HepG2 (cell line): ENCODE measurements around the gene CEP76. TPM values are rescaled to one million over a fixed set of nuclear protein-coding genes. Genes with fewer than 3 reads are reported as not detected.

Experiments
- AHR ChIP-seq: IDR thresholded peaks from 2 replicates; pipeline ENCODE4 v1.6.1; 2018; ENCODE audit warnings: missing genetic modification reagents, missing compliant biosample characterization
- EZH2 ChIP-seq: conservative IDR thresholded peaks from 2 replicates; pipeline ENCODE4 v1.6.1; 2012; ENCODE audit warnings: mild to moderate bottlenecking, low read depth, low read length, moderate library complexity
- FOXJ3 ChIP-seq: sonication (generic); formaldehyde crosslinking; IDR thresholded peaks from 2 replicates; pipeline ENCODE4 v1.4.0; 2020; ENCODE audit warnings: missing genetic modification reagents, mild to moderate bottlenecking, borderline replicate concordance
- GABPB1 ChIP-seq: IDR thresholded peaks from 2 replicates; pipeline ENCODE4 v1.6.1; 2016; ENCODE audit warnings: mild to moderate bottlenecking, missing genetic modification reagents, moderate library complexity, missing compliant biosample characterization
- HES4 ChIP-seq: sonication (generic); formaldehyde crosslinking; IDR thresholded peaks from 2 replicates; pipeline ENCODE4 v1.9.0; 2021; ENCODE audit warnings: mild to moderate bottlenecking, missing genetic modification reagents, borderline replicate concordance
- MTA3 ChIP-seq: sonication (generic); formaldehyde crosslinking; IDR thresholded peaks from 2 replicates; pipeline ENCODE4 v1.4.0; 2020; ENCODE audit warnings: missing genetic modification reagents
- PCBP2 ChIP-seq: fragments of 200-400 bp; formaldehyde crosslinking; optimal IDR thresholded peaks from 2 replicates; pipeline ENCODE3; 2018; ENCODE audit warnings: low read length, low read depth; ENCODE audit not compliant: poor library complexity, severe bottlenecking
- REL ChIP-seq: sonication (generic); formaldehyde crosslinking; conservative IDR thresholded peaks from 2 replicates; pipeline ENCODE4 v1.8.0; 2022; ENCODE audit warnings: mild to moderate bottlenecking, missing genetic modification reagents, moderate library complexity
- TGIF2 ChIP-seq: IDR thresholded peaks from 2 replicates; pipeline ENCODE4 v1.6.1; 2016; ENCODE audit warnings: control low read depth, missing compliant biosample characterization
- ZFP1 ChIP-seq: IDR thresholded peaks from 2 replicates; pipeline ENCODE4 v1.6.1; 2016
- ZMYM4 ChIP-seq: sonication (generic); formaldehyde crosslinking; IDR thresholded peaks from 2 replicates; pipeline ENCODE4 v1.8.1; 2023; ENCODE audit warnings: mild to moderate bottlenecking, missing genetic modification reagents
- ZNF225 ChIP-seq: sonication (generic); formaldehyde crosslinking; IDR thresholded peaks from 2 replicates; pipeline ENCODE4 v1.4.0; 2020; ENCODE audit warnings: mild to moderate bottlenecking, missing genetic modification reagents
- ZNF446 ChIP-seq: sonication (generic); formaldehyde crosslinking; IDR thresholded peaks from 2 replicates; pipeline ENCODE4 v1.5.0; 2020; ENCODE audit warnings: mild to moderate bottlenecking, missing genetic modification reagents
- ZNF713 ChIP-seq: sonication (generic); formaldehyde crosslinking; IDR thresholded peaks from 2 replicates; pipeline ENCODE4 v1.4.0; 2020; ENCODE audit warnings: mild to moderate bottlenecking, missing genetic modification reagents
- ZNF746 ChIP-seq: sonication (generic); formaldehyde crosslinking; IDR thresholded peaks from 2 replicates; pipeline ENCODE4 v1.8.0; 2022; ENCODE audit warnings: mild to moderate bottlenecking, missing genetic modification reagents
- polyA plus RNA-seq, 8 experiments: library from polyadenylated mRNA; depleted of rRNA in 3 of 8; stranded (reverse) in 7 of 8; unstranded in 1 of 8; fragments of >200 nt; fragmentation: Illumina TruSeq in 4 of 8; extraction: Trizol in 4 of 8; gene quantifications; 2 replicates each; pipeline versions ENCODE4 v1.2.1 to v1.2.3, GENCODE V29; 2011 to 2016; ENCODE audit warnings: low read depth in 4 of 8, missing spikeins in 1 of 8, mixed read lengths in 1 of 8; ENCODE audit not compliant: insufficient read depth in 1 of 8
- total RNA-seq, 5 experiments: library from RNA; depleted of rRNA; stranded (reverse); fragments of >200 nt; fragmentation: Illumina TruSeq; extraction: Trizol; gene quantifications; 2 replicates each; pipeline ENCODE4 v1.2.3, GENCODE V29; 2016; ENCODE audit warnings: low read depth in 1 of 5
- TF ChIP-seq, protein P1 (sequence below): sonication (generic); formaldehyde crosslinking; IDR thresholded peaks from 2 replicates; pipeline ENCODE4 v1.9.0; 2022; ENCODE audit warnings: missing genetic modification reagents, mild to moderate bottlenecking, borderline replicate concordance
- TF ChIP-seq, protein P2 (sequence below): sonication (generic); formaldehyde crosslinking; IDR thresholded peaks from 2 replicates; pipeline ENCODE4 v1.5.0; 2020; ENCODE audit warnings: mild to moderate bottlenecking, missing genetic modification reagents, borderline replicate concordance
- TF ChIP-seq, protein P3 (sequence below): sonication (generic); formaldehyde crosslinking; IDR thresholded peaks from 2 replicates; pipeline ENCODE4 v1.4.0; 2020; ENCODE audit warnings: missing genetic modification reagents
- TF ChIP-seq, protein P4 (sequence below): IDR thresholded peaks from 2 replicates; pipeline ENCODE4 v1.6.1; 2016; ENCODE audit warnings: missing genetic modification reagents, missing compliant biosample characterization
- TF ChIP-seq, protein P5 (sequence below): IDR thresholded peaks from 2 replicates; pipeline ENCODE4 v1.6.1; 2016
- TF ChIP-seq, protein P6 (sequence below): sonication (generic); formaldehyde crosslinking; IDR thresholded peaks from 2 replicates; pipeline ENCODE4 v1.5.0; 2020; ENCODE audit warnings: mild to moderate bottlenecking, missing genetic modification reagents

CEP76 gene
- total and polyA plus RNA-seq, 2 of the 13 experiments (the other 11 are each of a cell fraction or from before 2014, with no cell fraction given): 13.9 to 15.1 TPM

DNA sequence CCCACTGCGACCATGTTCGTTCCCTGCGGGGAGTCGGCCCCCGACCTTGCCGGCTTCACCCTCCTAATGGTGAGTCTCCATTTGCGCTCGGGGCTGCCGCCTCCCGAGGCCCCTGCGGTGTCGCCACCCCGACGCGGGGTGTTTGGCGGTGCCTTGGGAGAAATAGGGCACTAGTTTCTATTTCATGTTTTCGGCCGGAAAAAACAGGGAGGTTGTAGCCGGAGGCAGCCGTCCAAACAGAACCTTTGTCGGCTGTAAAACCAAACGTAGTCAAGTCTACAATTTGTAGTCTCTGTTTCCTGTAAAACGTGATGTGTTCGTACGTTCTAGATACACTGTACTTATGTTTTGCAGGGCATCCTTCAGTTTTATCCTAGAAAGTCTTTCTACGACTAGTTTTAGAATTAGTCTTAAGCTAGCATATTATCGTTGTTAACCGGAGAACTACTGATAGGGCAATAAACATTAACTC, 609 bp upstream of the CEP76 start (continued):
- 0 out of 2 replicates have a peak, but pooled peaks have one; percentile 35 for TF ChIP-seq HES4 (CRISPR knock-in tag)
- TF ChIP-seq, protein P1, sequence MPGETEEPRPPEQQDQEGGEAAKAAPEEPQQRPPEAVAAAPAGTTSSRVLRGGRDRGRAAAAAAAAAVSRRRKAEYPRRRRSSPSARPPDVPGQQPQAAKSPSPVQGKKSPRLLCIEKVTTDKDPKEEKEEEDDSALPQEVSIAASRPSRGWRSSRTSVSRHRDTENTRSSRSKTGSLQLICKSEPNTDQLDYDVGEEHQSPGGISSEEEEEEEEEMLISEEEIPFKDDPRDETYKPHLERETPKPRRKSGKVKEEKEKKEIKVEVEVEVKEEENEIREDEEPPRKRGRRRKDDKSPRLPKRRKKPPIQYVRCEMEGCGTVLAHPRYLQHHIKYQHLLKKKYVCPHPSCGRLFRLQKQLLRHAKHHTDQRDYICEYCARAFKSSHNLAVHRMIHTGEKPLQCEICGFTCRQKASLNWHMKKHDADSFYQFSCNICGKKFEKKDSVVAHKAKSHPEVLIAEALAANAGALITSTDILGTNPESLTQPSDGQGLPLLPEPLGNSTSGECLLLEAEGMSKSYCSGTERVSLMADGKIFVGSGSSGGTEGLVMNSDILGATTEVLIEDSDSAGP (CRISPR knock-in tag): 0 out of 2 replicates have a peak, but pooled peaks have one; percentile 4
- TF ChIP-seq, protein P2, sequence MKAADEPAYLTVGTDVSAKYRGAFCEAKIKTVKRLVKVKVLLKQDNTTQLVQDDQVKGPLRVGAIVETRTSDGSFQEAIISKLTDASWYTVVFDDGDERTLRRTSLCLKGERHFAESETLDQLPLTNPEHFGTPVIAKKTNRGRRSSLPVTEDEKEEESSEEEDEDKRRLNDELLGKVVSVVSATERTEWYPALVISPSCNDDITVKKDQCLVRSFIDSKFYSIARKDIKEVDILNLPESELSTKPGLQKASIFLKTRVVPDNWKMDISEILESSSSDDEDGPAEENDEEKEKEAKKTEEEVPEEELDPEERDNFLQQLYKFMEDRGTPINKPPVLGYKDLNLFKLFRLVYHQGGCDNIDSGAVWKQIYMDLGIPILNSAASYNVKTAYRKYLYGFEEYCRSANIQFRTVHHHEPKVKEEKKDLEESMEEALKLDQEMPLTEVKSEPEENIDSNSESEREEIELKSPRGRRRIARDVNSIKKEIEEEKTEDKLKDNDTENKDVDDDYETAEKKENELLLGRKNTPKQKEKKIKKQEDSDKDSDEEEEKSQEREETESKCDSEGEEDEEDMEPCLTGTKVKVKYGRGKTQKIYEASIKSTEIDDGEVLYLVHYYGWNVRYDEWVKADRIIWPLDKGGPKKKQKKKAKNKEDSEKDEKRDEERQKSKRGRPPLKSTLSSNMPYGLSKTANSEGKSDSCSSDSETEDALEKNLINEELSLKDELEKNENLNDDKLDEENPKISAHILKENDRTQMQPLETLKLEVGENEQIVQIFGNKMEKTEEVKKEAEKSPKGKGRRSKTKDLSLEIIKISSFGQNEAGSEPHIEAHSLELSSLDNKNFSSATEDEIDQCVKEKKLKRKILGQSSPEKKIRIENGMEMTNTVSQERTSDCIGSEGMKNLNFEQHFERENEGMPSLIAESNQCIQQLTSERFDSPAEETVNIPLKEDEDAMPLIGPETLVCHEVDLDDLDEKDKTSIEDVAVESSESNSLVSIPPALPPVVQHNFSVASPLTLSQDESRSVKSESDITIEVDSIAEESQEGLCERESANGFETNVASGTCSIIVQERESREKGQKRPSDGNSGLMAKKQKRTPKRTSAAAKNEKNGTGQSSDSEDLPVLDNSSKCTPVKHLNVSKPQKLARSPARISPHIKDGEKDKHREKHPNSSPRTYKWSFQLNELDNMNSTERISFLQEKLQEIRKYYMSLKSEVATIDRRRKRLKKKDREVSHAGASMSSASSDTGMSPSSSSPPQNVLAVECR (CRISPR knock-in tag): no peak; the same call in 1 of the 2 replicates
- 0 out of 2 replicates have a peak, but pooled peaks have one; percentile 17 for TF ChIP-seq TGIF2 (CRISPR knock-in tag)
- peak; percentile 62; the same call in 1 of the 2 replicates for TF ChIP-seq GABPB1 (CRISPR knock-in tag)
- TF ChIP-seq REL: no peak
- no peak for TF ChIP-seq ZNF225 (CRISPR knock-in tag)
- 0 out of 2 replicates have a peak, but pooled peaks have one; percentile 13 for TF ChIP-seq AHR (CRISPR knock-in tag)
- no peak for TF ChIP-seq ZNF446 (CRISPR knock-in tag)
- TF ChIP-seq FOXJ3 (CRISPR knock-in tag): no peak
- TF ChIP-seq ZNF746: no peak
- TF ChIP-seq, protein P3, sequence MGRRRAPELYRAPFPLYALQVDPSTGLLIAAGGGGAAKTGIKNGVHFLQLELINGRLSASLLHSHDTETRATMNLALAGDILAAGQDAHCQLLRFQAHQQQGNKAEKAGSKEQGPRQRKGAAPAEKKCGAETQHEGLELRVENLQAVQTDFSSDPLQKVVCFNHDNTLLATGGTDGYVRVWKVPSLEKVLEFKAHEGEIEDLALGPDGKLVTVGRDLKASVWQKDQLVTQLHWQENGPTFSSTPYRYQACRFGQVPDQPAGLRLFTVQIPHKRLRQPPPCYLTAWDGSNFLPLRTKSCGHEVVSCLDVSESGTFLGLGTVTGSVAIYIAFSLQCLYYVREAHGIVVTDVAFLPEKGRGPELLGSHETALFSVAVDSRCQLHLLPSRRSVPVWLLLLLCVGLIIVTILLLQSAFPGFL (CRISPR knock-in tag): no peak
- TF ChIP-seq, protein P4, sequence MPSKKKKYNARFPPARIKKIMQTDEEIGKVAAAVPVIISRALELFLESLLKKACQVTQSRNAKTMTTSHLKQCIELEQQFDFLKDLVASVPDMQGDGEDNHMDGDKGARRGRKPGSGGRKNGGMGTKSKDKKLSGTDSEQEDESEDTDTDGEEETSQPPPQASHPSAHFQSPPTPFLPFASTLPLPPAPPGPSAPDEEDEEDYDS (CRISPR knock-in tag): no peak
- no peak for TF ChIP-seq EZH2
- TF ChIP-seq ZMYM4 (CRISPR knock-in tag): peak; percentile 7; the same call in 1 of the 2 replicates
- TF ChIP-seq, protein P5, sequence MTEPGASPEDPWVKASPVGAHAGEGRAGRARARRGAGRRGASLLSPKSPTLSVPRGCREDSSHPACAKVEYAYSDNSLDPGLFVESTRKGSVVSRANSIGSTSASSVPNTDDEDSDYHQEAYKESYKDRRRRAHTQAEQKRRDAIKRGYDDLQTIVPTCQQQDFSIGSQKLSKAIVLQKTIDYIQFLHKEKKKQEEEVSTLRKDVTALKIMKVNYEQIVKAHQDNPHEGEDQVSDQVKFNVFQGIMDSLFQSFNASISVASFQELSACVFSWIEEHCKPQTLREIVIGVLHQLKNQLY (CRISPR knock-in tag): no peak
- TF ChIP-seq MTA3 (CRISPR knock-in tag): 0 out of 2 replicates have a peak, but pooled peaks have one; percentile 37
- TF ChIP-seq ZNF713 (CRISPR knock-in tag): 0 out of 2 replicates have a peak, but pooled peaks have one; percentile 3
- TF ChIP-seq PCBP2: no peak
- TF ChIP-seq, protein P6, sequence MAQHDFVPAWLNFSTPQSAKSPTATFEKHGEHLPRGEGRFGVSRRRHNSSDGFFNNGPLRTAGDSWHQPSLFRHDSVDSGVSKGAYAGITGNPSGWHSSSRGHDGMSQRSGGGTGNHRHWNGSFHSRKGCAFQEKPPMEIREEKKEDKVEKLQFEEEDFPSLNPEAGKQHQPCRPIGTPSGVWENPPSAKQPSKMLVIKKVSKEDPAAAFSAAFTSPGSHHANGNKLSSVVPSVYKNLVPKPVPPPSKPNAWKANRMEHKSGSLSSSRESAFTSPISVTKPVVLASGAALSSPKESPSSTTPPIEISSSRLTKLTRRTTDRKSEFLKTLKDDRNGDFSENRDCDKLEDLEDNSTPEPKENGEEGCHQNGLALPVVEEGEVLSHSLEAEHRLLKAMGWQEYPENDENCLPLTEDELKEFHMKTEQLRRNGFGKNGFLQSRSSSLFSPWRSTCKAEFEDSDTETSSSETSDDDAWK (CRISPR knock-in tag): no peak
- 0 out of 2 replicates have a peak, but pooled peaks have one; percentile 26 for TF ChIP-seq ZFP1
